Measurements from ENCODE around the gene NTN3.
"Not testable (repeated sequence)": the region's sequence is repeated elsewhere in the genome, so short reads cannot be mapped to it uniquely, and the experiment has no call there.

The NTN3 gene

DNA sequence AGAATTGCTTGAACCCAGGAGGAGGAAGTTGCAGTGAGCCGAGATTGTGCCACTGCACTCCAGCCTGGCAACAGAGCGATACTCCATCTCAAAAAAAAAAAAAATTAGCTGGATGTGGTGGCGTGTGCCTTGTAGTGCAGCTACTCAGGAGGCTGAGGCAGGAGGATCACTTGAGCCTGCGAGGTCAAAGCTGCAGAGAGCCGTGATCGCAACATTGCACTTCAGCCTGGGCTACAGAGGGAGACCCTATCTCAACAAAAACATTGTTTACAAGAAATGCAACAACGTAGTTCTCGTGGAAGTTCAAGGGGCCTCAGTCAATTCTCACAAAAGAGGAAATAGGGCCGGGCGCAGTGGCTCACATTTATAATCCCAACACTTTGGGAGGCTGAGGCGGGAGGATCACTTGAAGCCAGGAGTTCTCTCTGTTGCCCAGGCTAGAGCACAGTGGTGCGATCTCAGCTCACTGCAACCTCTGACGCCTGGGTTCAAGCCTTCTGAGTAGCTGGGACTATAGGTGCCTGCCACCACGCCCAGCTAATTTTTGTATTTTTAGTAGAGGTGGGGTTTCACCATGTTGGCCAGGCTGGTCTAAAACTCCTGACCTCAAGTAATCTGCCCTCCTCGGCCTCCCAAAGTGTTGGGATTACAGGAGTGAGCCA lies 29.8 kb upstream of the NTN3 start:
- not testable (repeated sequence) for H3K27me3 ChIP-seq (ENCODE audit: control insufficient read depth in 2 of 2, insufficient read depth in 2 of 2, low read length in 2 of 2); H3K4me1 ChIP-seq (ENCODE audit: control insufficient read depth in 2 of 2, insufficient read depth in 2 of 2, low read length in 2 of 2); H3K4me3 ChIP-seq (ENCODE audit: low read length in 2 of 2); H3K9me3 ChIP-seq (ENCODE audit: control insufficient read depth in 2 of 2, low read length in 2 of 2); H3K27ac ChIP-seq (ENCODE audit: low read depth in 2 of 2, low read length in 2 of 2); H3K9ac ChIP-seq (ENCODE audit: low read depth in 1 of 2, low read length in 2 of 2)
- H3K36me3 ChIP-seq (ENCODE audit: control insufficient read depth in 2 of 2, insufficient read depth in 2 of 2, low read length in 2 of 2): peaks cover 5 to 14% of the 10 kb centered on the region in 2 donors

DNA sequence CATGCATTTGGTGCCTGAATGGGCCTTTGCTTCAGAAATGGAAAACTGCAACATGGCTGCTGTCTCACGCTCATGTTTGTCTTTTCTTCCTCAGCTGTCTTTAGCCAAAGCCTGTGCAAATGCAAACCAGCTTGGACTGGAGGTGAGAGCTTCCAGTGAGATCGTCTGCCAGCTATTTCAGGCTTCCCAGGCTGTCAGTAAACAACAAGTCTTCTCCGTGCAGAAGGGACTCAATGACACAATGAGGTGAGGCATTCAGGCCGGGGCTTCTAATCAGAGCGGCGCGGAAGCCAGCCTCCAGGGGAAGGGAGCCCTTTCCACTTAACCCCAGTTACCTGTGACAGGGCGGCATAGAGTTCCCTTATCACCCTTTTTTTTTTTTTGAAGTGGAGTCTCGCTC lies 27.5 kb upstream of the NTN3 start:
- no peaks in the 10 kb centered on the region for H3K27me3 ChIP-seq (ENCODE audit: control insufficient read depth in 2 of 2, insufficient read depth in 2 of 2, low read length in 2 of 2)
- no peak overlapping the region for H3K9ac ChIP-seq (ENCODE audit: low read depth in 1 of 2, low read length in 2 of 2)
- H3K9me3 ChIP-seq (ENCODE audit: control insufficient read depth in 2 of 2, low read length in 2 of 2): no peaks in the 10 kb centered on the region
- no peak overlapping the region for H3K4me3 ChIP-seq (ENCODE audit: low read length in 2 of 2)
- H3K4me1 ChIP-seq (ENCODE audit: control insufficient read depth in 2 of 2, insufficient read depth in 2 of 2, low read length in 2 of 2): no peaks in the 10 kb centered on the region
- H3K36me3 ChIP-seq (ENCODE audit: control insufficient read depth in 2 of 2, insufficient read depth in 2 of 2, low read length in 2 of 2): peaks cover 10 to 20% of the 10 kb centered on the region in 2 donors
- no peak overlapping the region for H3K27ac ChIP-seq (ENCODE audit: low read depth in 2 of 2, low read length in 2 of 2)

- Histone ChIP-seq H3K9me3 (ENCODE audit: control insufficient read depth in 2 of 2, low read length in 2 of 2) (no peaks in the 10 kb centered on the region), H3K36me3 (ENCODE audit: control insufficient read depth in 2 of 2, insufficient read depth in 2 of 2, low read length in 2 of 2) (peaks cover 10 to 34% of the 10 kb centered on the region in 2 donors), H3K4me3 (ENCODE audit: low read length in 2 of 2) (no peak overlapping the region), H3K27me3 (ENCODE audit: control insufficient read depth in 2 of 2, insufficient read depth in 2 of 2, low read length in 2 of 2) (no peaks in the 10 kb centered on the region), H3K27ac (ENCODE audit: low read depth in 2 of 2, low read length in 2 of 2) (no peak overlapping the region), H3K9ac (ENCODE audit: low read depth in 1 of 2, low read length in 2 of 2) (no peak overlapping the region), H3K4me1 (ENCODE audit: control insufficient read depth in 2 of 2, insufficient read depth in 2 of 2, low read length in 2 of 2) (no peaks in the 10 kb centered on the region)
These were observed 23.0 kb upstream of the NTN3 start for GRCh38 chr16:2447920-2448583.

- H3K27ac ChIP-seq (ENCODE audit: low read depth in 2 of 2, low read length in 2 of 2): no peak overlapping the region
- H3K27me3 ChIP-seq (ENCODE audit: control insufficient read depth in 2 of 2, insufficient read depth in 2 of 2, low read length in 2 of 2): no peaks in the 10 kb centered on the region
- H3K9ac ChIP-seq (ENCODE audit: low read depth in 1 of 2, low read length in 2 of 2): no peak overlapping the region
- no peaks in the 10 kb centered on the region for H3K9me3 ChIP-seq (ENCODE audit: control insufficient read depth in 2 of 2, low read length in 2 of 2)
- peaks cover 13 to 32% of the 10 kb centered on the region in 2 donors for H3K36me3 ChIP-seq (ENCODE audit: control insufficient read depth in 2 of 2, insufficient read depth in 2 of 2, low read length in 2 of 2)
- H3K4me3 ChIP-seq (ENCODE audit: low read length in 2 of 2): no peak overlapping the region
- no peaks in the 10 kb centered on the region for H3K4me1 ChIP-seq (ENCODE audit: control insufficient read depth in 2 of 2, insufficient read depth in 2 of 2, low read length in 2 of 2)
These were observed 22.0 kb upstream of the NTN3 start for GRCh38 chr16:2449118-2449517.

DNA sequence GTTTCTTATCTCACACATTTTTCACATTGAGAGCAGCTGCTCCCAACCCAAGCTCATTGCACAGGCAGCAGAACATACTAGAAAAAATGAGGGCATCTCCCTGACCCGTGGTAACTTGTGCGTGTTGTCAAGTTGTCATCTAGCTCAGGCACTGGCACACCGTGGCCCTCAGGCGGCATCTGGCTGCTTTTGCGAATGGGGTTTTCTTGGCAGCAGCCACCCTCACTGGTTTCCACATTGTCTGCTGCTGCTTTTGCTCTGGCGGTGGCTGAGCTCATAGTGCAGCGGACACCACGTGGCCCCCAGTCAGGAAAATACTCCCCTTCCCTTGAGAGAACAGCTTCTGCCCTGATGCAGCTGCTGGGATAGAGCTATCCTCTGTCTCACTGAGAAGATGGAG lies 20.6 kb upstream of the NTN3 start:
- H3K9ac ChIP-seq (ENCODE audit: low read depth in 1 of 2, low read length in 2 of 2): no peak overlapping the region
- H3K27me3 ChIP-seq (ENCODE audit: control insufficient read depth in 2 of 2, insufficient read depth in 2 of 2, low read length in 2 of 2): no peaks in the 10 kb centered on the region
- no peaks in the 10 kb centered on the region for H3K9me3 ChIP-seq (ENCODE audit: control insufficient read depth in 2 of 2, low read length in 2 of 2)
- H3K27ac ChIP-seq (ENCODE audit: low read depth in 2 of 2, low read length in 2 of 2): no peak overlapping the region
- no peak overlapping the region for H3K4me3 ChIP-seq (ENCODE audit: low read length in 2 of 2)
- peaks cover 8 to 22% of the 10 kb centered on the region in 2 donors for H3K36me3 ChIP-seq (ENCODE audit: control insufficient read depth in 2 of 2, insufficient read depth in 2 of 2, low read length in 2 of 2)
- no peaks in the 10 kb centered on the region for H3K4me1 ChIP-seq (ENCODE audit: control insufficient read depth in 2 of 2, insufficient read depth in 2 of 2, low read length in 2 of 2)

- no peak overlapping the region for H3K9ac ChIP-seq (ENCODE audit: low read depth in 1 of 2, low read length in 2 of 2)
- H3K9me3 ChIP-seq (ENCODE audit: control insufficient read depth in 2 of 2, low read length in 2 of 2): no peaks in the 10 kb centered on the region
- no peaks in the 10 kb centered on the region for H3K4me1 ChIP-seq (ENCODE audit: control insufficient read depth in 2 of 2, insufficient read depth in 2 of 2, low read length in 2 of 2)
- no peaks in the 10 kb centered on the region for H3K27me3 ChIP-seq (ENCODE audit: control insufficient read depth in 2 of 2, insufficient read depth in 2 of 2, low read length in 2 of 2)
- no peak overlapping the region for H3K27ac ChIP-seq (ENCODE audit: low read depth in 2 of 2, low read length in 2 of 2)
- H3K4me3 ChIP-seq (ENCODE audit: low read length in 2 of 2): no peak overlapping the region
- peaks cover 8 to 23% of the 10 kb centered on the region in 2 donors for H3K36me3 ChIP-seq (ENCODE audit: control insufficient read depth in 2 of 2, insufficient read depth in 2 of 2, low read length in 2 of 2)
These were observed 20.1 kb upstream of the NTN3 start for GRCh38 chr16:2450975-2451381.

DNA sequence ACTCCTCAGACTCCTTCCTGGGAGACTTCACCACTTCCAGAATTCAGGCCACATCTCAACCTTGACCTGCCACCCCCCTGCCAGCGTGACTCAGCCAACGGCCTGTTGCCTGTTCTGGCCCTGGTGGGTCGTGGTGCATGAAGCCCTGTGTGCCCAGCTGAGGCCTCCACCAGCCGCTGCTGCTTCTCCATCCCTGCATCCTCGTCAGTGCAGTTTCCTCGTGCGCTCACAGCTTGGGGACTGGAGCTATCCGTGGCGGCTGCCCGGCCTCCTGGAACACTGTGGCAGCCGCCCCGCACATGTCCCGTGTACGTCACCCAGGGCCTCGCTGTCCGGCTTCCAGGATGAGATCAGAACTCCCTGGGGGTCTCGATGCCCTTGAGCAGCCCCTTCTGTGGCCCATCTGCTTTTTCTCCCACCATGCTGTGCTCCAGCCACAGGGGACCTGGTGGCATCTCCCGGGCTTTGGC lies 19.2 kb upstream of the NTN3 start:
- Histone ChIP-seq H3K4me3 (ENCODE audit: low read length in 2 of 2) (no peak overlapping the region), H3K27ac (ENCODE audit: low read depth in 2 of 2, low read length in 2 of 2) (no peak overlapping the region), H3K4me1 (ENCODE audit: control insufficient read depth in 2 of 2, insufficient read depth in 2 of 2, low read length in 2 of 2) (no peaks in the 10 kb centered on the region), H3K9ac (ENCODE audit: low read depth in 1 of 2, low read length in 2 of 2) (no peak overlapping the region), H3K9me3 (ENCODE audit: control insufficient read depth in 2 of 2, low read length in 2 of 2) (no peaks in the 10 kb centered on the region), H3K36me3 (ENCODE audit: control insufficient read depth in 2 of 2, insufficient read depth in 2 of 2, low read length in 2 of 2) (peaks cover 3 to 22% of the 10 kb centered on the region in 2 donors), H3K27me3 (ENCODE audit: control insufficient read depth in 2 of 2, insufficient read depth in 2 of 2, low read length in 2 of 2) (no peaks in the 10 kb centered on the region)

GRCh38 chr16:2452650-2453049 lies 18.4 kb upstream of the NTN3 start:
- Histone ChIP-seq H3K36me3 (ENCODE audit: control insufficient read depth in 2 of 2, insufficient read depth in 2 of 2, low read length in 2 of 2) (peaks cover 3 to 22% of the 10 kb centered on the region in 2 donors), H3K27me3 (ENCODE audit: control insufficient read depth in 2 of 2, insufficient read depth in 2 of 2, low read length in 2 of 2) (no peaks in the 10 kb centered on the region)

DNA sequence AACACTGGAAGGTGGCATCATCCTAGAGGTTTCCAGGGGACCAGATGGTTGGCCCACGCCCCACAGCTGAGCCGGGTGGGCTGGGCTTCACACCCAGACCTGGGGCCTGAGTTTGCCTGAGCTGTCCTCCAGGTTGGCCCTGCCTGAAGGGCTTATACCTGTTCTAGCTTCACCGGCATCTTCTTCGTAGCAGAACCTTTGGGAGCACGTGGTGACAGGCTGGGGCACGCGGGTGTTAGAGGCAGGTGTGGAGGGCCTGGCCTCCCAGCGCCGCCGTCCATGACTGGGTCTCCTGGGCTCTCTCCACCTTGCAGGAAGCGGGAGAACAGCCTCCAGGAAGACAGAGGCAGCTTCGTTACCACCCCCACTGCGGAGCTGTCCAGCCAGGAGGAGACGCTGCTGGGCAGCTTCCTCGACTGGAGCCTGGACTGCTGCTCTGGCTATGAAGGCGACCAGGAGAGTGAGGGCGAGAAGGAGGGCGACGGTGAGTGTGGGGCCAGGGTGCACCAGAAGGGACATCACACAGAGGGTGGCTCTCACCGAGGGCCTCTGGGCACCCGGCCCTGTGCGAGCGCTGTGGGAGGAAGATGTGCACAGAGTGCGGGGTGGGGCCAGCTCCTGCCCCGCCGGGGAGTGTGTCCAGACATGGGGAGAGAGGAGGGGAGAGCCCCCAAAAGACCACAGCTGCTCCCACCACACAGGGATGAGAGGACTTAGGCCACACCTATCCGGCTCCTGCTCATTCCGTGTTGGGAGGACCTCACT lies 15.8 kb upstream of the NTN3 start:
- no peak overlapping the region for H3K9ac ChIP-seq (ENCODE audit: low read depth in 1 of 2, low read length in 2 of 2)
- H3K9me3 ChIP-seq (ENCODE audit: control insufficient read depth in 2 of 2, low read length in 2 of 2): no peaks in the 10 kb centered on the region
- no peak overlapping the region for H3K27ac ChIP-seq (ENCODE audit: low read depth in 2 of 2, low read length in 2 of 2)
- H3K4me3 ChIP-seq (ENCODE audit: low read length in 2 of 2): no peak overlapping the region
- no peaks in the 10 kb centered on the region for H3K27me3 ChIP-seq (ENCODE audit: control insufficient read depth in 2 of 2, insufficient read depth in 2 of 2, low read length in 2 of 2)
- peaks cover 3 to 12% of the 10 kb centered on the region in 2 donors for H3K36me3 ChIP-seq (ENCODE audit: control insufficient read depth in 2 of 2, insufficient read depth in 2 of 2, low read length in 2 of 2)
- H3K4me1 ChIP-seq (ENCODE audit: control insufficient read depth in 2 of 2, insufficient read depth in 2 of 2, low read length in 2 of 2): peaks cover 4 to 6% of the 10 kb centered on the region in 2 donors

More at GRCh38 chr16:2452650-2453049, 18.4 kb upstream of the NTN3 start:
- Histone ChIP-seq H3K9ac (ENCODE audit: low read depth in 1 of 2, low read length in 2 of 2) (no peak overlapping the region), H3K4me3 (ENCODE audit: low read length in 2 of 2) (no peak overlapping the region), H3K27ac (ENCODE audit: low read depth in 2 of 2, low read length in 2 of 2) (no peak overlapping the region), H3K9me3 (ENCODE audit: control insufficient read depth in 2 of 2, low read length in 2 of 2) (no peaks in the 10 kb centered on the region), H3K4me1 (ENCODE audit: control insufficient read depth in 2 of 2, insufficient read depth in 2 of 2, low read length in 2 of 2) (no peaks in the 10 kb centered on the region)

DNA sequence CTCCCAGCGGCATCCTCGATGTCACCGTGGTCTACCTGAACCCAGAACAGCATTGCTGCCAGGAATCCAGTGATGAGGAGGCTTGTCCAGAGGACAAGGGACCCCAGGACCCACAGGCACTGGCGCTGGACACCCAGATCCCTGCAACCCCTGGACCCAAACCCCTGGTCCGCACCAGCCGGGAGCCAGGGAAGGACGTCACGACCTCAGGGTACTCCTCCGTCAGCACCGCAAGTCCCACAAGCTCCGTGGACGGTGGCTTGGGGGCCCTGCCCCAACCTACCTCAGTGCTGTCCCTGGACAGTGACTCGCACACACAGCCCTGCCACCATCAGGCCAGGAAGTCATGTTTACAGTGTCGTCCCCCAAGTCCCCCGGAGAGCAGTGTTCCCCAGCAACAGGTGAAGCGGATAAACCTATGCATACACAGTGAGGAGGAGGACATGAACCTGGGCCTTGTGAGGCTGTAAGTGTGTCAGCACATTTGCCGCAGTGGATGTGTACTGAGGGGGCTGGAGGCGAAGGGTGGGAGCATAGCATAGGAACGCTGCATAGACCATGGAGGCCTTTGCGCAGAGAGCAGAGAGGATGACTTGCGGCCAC lies 14.4 kb upstream of the NTN3 start:
- Histone ChIP-seq H3K27ac (ENCODE audit: low read depth in 2 of 2, low read length in 2 of 2) (no peak overlapping the region), H3K27me3 (ENCODE audit: control insufficient read depth in 2 of 2, insufficient read depth in 2 of 2, low read length in 2 of 2) (no peaks in the 10 kb centered on the region), H3K4me3 (ENCODE audit: low read length in 2 of 2) (no peak overlapping the region), H3K4me1 (ENCODE audit: control insufficient read depth in 2 of 2, insufficient read depth in 2 of 2, low read length in 2 of 2) (peaks cover 4 to 10% of the 10 kb centered on the region in 2 donors), H3K9ac (ENCODE audit: low read depth in 1 of 2, low read length in 2 of 2) (no peak overlapping the region), H3K9me3 (ENCODE audit: control insufficient read depth in 2 of 2, low read length in 2 of 2) (no peaks in the 10 kb centered on the region), H3K36me3 (ENCODE audit: control insufficient read depth in 2 of 2, insufficient read depth in 2 of 2, low read length in 2 of 2) (peaks cover 3 to 9% of the 10 kb centered on the region in 2 donors)

Data from mucosa of rectum (tissue), 2 donors.